HG03342 (cell line): ENCODE measurements around the gene SCD.
A peak's percentile ranks its signal among the peaks of the same experiment; 100 is the strongest.

ENCODE experiments used
- ATAC-seq: cut with Tn5 transposase; IDR thresholded peaks from one replicate; pipeline ENCODE4 v1.9.1; 2021; ENCODE audit warnings: mild to moderate bottlenecking, moderate library complexity; ENCODE audit not compliant: unreplicated experiment

SCD gene

DNA sequence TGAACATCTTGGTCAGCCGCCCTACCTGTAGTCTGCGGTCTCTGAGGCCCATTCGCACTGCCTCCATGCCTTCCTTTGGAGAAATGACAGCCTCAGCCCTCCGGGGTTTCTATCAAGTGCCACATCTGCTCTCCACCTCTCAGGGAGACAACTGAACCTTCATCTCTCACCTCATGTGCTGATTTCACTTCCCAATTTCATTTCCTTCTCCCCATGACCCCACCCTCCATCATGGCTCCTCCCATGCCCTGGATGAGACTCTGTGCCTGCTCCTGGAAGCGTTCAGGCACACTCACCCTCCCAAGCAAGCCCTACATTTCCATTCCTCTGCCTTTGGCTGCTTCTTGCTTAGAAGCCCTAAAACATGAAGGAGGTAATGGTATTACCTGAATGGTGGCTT is 7.8 kb upstream of the SCD start:
- ATAC-seq: peak; percentile 53

DNA sequence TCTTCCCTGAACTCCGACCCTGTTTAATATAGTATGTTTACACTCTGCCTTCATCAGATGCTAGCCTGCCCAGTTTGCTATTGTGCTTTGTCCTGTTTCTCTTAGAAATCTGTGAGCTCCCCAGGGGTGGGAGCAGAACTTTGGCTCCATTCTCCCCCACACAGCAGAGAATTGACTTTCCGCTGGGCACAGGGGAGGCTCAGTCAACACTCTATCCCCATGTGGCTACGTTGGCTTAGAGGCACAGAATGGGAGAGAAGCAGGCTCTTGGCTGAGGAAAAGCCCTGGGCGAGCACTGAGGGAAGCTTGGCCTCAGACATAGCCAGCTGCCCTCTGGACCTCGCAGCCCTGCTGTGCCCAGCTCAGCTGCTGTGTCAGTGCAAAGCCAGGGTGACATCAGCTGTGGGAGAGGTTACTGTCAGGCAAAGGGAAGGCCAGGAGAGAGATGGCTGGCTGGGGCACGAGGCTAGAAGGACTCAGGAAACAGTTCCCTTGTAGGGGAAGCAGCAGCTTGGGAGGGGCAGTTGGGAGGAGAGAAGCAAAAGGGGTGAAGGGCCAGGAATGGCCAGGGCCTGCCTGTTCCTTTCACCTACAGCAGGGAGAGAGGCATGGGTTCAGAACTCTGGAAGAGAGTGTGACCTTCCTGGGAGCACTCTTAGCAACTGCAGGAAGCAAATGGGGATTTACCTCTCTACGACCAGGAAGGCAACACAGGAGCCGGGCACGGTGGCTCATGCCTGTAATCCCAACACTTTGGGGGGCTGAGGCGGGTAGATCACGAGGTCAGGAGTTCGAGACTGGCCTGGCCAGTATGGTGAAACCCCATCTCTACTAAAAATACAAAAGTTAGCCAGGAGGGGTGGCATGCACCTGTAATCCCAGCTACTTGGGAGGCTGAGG is 5.8 kb upstream of the SCD start:
- no peak for ATAC-seq

DNA sequence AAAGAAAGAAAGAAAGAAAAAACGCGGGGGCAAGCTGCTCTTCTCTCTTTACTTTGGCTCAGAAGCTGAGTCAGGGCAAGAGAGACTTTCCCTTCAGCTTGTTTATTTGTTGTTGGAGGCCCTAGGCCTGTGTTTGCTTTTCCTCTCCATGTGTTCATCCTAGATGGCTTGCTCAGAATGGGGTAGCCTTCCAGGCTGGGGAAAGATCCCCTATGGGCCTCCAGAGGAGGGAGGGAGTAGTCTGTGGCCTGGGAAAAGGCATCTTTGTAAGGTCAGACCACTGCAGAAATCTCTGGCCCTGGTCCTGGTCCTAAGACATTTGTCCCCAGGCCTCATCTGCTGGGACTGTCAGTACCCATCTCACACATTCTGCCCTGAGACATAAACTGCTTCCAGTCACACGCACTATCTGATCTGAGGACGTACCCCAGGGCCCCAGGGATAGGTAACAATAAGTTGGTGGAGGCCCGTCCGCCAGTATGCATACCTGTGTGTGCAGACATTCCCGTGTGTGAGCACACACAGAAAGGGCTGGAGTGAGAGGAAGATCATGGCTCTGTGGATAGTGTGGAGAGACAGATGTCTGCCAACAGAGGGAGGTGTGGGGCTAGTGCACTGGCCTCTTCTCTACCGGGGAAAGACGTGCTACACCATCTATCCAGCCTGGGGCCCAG is 4.9 kb upstream of the SCD start:
- ATAC-seq: no peak

DNA sequence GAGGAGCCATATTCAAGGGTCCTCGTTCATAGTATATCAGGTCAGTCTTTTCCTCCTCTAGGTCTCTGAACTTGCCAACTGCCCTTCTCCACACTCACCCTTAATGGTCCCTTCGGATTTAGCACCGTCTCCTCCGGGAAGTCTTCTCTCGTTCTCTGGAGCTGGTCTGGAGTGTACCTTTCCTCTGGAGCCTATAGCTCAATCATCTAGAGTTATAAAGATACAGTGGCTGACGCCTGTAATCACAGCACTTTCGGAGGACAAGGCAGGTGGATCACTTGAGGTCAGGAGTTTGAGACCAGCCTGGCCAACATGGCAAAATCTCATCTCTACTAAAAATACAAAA is 4.4 kb upstream of the SCD start:
- ATAC-seq: no peak

DNA sequence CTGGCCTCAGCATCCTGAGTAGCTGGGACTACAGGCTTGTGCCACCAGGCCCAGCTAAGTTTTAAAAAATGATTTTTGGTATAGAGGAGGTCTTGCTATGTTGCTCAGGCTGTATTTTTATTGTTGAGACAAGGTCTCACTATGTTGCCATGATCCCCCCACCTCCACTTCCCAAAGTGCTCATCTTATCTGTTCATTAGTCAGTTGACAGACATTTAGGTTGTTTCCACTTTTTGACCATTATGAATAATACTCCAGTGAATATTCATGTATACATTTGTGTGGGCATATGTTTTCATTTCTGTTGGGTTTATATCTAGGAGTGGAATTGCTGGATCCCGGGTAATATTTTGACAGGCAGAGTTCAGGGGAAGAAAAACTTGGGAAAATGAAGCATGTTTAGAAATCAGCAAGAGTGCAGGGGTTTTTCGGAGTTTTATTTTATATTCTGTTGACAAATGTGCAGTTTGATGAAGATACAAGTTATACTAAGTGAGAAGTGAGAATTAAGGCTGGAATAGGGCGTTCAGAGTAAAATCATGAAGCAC is 2.7 kb upstream of the SCD start:
- no peak for ATAC-seq

DNA sequence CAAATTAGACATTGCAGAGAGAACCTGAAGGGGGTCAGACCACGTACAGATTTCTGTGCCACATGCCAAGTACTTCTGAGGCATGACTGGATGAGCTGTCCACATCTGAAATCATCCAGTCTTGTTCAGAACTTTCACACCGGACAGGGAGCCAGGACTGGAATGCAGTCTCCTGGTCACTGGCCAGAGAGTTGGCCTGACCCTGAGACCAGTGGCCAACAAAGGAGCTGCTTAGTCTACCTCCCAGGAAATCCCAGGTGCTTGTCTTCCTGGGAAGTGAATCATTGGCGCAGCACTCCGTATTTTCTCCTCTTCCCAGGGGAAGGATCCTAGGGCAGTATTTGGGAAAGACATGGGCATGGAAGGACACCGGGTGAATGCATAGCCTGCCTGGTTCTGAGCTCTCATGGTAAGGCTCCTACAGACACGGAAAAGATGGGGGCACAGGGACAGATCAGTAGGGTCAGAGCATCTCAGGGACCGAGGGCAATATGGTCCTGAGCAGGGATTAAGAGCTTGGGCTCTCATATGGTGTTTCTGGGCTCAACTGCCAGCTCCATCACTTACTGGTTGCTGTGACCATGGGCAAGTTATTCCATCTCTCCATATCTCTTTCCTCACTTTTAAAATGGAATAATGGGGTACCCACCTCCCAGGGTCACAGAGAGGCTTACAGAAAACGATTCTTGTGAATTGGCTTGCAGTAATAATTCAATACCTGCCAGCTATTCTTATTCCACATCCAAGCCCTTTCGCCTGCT is 1.3 kb upstream of the SCD start:
- ATAC-seq: no peak

DNA sequence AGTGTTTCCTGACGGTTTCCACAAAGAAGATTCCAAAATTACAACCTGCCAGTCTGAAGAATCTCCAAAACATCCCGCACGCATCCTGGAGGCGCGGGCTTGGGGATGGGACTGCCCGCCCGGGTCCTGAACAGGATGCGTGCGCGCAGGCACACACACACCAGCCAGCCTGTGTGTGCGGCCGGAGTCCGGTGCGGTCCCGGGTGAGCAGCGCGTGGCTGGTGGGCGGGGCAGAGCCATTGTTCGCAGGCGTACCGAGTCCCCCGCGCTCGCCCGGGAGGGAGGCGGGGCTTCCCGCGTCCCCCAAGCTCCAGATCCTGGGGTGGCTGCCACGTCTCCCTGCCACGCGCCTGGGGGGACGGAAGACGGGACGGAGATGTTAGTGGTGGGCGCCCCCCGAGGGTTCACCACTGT is 675 bp upstream of the SCD start:
- peak; percentile 51 for ATAC-seq

DNA sequence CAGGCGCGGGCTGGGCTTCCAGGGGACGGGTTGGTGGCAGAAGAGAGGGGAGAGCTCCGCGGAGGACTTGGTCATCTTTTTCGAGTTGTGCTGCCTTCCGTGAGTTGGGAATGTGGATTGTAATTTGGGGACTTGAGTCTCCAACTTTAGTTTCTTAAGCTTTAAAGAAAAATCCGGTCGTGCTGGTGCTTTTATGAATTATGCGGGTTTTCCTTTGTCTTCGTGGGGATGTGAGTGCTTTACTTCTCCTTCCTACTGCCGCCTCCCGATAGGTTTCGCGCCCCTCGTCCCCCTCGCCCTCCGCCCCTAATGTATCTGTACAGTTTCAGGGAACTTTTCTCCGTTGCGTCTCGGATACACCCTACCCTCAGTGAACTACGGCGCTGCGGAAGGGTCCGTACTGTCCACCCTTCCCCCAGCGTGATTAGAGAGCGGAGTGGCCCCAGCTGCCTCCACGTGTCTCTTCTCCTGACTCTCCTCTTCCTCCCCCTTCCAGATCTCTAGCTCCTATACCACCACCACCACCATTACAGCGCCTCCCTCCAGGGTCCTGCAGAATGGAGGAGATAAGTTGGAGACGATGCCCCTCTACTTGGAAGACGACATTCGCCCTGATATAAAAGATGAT is 649 bp downstream of the SCD start:
- no peak for ATAC-seq

DNA sequence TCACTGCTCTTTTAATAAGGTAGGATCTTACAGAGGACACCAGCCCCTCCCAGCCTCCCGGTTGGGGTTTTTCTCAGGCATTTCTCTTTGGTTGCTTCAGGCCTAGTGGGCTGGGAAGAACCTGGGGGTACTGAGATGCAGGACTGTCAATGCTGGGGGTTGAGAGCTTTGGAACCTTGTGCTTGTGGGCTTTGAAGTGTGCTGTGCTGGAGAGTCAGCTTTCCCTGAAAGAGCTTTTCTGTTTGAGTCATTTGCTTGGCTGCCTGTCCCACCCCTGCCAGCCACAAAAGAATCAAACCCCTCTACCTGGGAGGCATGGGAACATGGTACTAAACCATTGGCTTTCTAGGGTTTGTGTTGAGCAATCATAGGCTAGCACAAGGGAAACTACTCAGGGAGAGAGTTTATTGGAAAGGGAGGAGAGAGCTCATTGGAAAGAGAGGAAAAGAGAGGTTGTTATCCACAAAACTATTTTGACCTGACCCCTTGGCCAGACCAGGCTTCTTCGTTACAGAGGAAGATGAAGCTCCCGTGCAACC is 1.4 kb downstream of the SCD start:
- ATAC-seq: no peak

DNA sequence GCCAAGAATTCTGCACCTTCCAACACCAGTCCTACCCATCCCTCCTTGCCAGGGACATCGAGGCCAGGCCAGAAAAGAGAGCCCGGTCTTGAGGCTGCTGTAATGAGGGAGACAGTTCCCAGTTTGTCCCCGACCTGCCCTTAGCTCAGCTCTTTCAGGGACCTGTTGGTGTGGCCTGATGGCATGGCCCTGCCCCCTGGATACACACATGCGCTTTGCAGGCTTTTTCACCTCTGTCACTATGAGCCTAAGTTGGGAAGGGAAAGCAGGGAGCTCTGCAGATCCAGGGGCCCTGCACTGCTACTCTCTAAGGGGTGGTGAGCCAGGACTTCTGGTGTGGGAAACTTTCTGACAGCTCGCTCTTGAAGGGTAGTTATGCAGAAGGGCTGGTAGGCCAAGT is 2.1 kb downstream of the SCD start:
- ATAC-seq: no peak

DNA sequence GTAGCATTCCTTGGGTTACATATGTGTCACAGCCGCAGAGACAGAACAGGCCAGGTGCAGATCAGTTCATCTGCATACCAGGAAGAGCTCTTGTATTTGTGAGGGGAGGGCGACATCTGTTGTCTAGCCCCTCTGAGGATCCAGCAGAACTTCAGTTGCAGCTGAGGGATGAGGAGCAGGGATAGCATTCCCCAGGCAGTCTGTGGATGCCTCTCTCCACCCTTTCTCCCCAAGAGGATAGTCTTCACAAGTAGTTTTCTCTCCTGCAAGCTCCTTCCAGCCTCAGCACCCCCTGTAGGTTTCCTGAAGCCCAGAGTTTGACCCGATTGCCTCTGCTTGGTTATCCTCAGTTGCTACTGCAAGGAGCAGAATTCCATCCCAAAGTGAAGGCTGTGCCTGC is 2.6 kb downstream of the SCD start:
- ATAC-seq: no peak

DNA sequence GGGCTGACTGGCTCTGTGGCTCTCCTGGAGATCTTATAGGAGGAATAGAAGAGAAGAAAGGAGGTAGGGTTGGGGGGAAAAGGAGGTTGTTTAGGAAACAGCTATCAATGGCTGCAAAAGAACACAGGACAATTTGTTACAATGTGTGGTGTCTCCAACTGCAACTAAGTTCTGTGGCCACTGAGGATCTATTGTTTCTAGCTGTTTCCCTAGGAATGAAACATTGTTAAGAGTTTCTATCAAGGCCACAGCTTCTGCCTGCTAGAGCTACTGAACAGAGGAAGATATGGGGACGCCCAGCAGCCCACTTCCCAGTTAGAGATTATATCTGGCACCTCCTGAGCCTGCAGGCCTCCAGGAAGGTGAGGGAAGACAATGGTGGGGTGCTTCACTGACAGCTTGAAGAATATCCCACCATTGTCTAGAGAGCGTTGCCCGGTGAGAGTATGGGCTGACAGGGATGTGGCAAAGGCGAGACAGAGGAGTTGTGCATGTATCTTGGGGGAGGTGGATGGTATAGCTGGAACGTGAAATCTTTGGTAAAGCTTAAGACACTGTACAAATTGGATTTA is 4.0 kb downstream of the SCD start:
- no peak for ATAC-seq

DNA sequence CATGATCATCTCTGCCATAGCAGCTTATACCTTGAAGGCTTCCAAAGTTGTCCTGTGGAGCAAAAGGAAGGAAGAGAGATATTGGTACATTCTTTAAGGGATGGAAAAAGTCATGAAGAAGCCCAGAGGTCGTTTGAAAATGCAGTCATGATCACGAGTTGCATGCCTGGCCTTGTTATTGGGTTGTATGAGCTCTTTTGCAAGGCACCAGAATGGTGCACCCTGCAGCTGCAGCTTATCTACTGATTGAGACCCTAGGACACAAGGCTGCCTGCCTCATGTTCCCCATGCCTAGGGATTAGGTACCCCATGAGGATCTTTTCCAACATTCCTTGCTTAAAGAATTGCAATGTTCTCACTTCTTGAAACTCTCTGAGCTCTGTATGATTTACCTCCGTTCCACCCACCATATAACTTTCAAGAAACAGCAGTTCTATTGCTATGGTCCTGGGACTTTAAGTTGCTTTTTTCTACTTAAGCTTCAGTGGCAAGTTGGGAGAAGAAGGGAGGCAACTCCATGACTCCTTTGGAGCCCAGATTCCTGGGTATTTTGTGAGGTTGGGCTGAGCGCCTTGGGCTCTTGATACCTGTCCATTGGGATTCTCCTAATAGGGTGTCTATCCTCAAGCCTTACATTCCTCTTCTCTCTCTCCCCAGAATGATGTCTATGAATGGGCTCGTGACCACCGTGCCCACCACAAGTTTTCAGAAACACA is 6.9 kb downstream of the SCD start:
- ATAC-seq: no peak

DNA sequence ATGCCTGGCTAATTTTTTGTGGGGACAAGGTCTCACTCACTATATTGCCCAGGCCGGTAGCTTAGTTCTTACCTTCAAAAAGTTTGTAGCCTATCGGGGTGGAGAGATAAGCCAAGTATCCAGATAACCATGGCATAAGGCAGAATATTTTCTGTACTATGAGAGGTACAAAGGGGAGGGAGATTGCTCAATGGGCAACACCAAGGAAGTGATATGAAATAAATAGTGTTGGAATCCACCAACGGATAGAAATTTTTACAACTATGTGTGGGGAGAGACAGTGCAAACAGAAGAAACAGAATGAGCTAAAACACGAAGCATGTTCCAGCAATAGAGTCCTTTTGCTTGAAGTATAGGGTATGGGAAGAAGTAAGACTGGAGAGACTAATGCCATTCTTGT is 8.1 kb downstream of the SCD start:
- ATAC-seq: no peak

DNA sequence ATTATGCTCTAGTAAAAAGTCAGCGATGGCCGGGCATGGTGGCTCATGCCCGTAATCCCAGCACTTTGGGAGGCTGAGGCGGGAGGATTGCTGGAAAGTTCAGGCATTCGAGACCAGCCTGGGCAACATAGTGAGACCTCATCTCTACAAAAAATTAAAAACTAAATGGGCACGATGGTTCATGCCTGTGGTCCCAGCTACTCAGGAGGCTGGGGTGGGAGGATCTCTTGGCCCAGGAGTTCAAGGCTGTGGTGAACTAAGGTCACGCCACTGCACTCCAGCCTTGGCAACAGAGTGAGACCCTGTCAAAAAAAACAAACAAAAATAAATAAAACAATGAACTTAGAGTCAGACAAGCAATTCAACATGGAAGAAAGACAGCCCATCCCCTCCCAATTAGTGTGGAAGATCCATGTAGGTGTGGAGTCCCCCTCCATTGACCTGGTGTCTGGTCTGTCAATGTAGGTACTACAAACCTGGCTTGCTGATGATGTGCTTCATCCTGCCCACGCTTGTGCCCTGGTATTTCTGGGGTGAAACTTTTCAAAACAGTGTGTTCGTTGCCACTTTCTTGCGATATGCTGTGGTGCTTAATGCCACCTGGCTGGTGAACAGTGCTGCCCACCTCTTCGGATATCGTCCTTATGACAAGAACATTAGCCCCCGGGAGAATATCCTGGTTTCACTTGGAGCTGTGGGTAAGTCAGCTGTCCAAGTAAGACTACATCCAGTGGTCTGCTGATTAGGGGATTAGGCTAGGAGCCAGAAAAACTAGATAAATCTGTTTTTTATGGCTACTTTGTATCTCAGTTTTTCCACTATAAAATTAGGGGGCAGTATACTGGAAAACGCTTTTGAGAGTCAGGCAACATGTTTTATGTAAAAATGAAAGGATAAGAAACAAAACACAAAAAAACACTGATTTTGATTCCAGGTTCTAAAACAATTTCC is 9.3 kb downstream of the SCD start:
- no peak for ATAC-seq

DNA sequence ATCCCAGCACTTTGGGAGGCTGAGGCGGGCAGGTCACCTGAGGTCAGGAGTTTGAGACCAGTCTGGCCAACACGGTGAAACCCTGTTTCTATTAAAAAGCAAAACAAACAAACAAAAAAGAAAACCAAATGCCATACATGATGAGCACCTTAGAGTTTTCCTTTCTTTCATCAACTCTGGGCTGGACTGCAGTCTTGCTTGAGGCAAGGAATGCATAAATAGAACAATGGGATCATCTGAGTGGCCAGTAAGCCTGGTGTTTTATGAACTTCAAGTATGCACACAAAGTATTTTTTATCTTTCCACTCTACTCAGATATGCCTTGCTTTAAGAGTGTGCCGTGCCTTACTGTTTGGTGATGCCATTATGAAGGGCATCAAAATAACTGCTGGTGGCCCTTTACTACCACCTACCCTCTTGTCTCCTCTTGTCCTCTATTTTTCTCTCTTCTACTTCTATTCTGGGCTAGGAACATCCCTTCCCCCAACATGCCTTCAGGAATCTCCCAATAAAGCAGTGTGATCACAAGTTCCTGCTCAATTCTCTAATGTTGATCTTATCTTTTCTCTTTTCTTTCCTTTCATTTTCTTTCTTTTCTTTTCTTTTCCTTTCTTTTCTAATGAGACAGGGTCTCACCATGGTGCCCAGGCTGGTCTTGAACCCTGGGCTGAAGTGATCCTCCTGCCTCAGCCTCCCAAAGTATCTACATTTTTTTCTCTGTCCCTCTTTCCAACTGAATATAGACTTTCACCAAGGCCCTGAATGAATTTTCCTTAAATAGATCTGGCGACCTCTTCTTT is 10.2 kb downstream of the SCD start:
- ATAC-seq: no peak

DNA sequence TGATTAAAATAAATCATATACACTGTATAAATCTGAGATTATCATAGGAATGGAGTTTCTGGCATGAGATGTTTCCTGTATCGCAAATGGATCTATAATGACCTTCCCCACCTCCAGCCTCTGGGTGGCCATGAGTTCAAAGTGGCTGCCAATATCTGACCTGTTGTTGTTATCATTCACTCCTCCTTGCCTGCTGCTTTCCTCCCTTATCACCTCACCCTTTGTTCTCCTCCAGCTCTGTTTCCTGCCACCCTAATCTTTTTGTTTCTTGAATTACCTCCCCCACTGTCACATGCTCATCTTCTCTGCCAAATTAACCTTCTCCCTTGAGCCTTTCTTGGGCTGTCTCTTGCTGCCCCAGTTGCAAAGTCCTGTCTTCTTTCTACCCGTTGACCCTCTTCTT is 12.0 kb downstream of the SCD start:
- no peak for ATAC-seq
